ENCODE data around the gene CRACR2A.

GRCh38 chr12:3600039-3600720, 152.7 kb downstream of the CRACR2A start:
- TF ChIP-seq POLR2AphosphoS5 (IDR thresholded peaks at IDR 0.05) (peak; percentile 52), CTCF (IDR thresholded peaks at IDR 0.05; ENCODE audit: poor library complexity, severe bottlenecking) (no peak), EZH2 (IDR thresholded peaks at IDR 0.05; ENCODE audit: borderline replicate concordance, insufficient read depth, low read length, poor library complexity, severe bottlenecking) (no peak), MXI1 (conservative IDR thresholded peaks at IDR 0.05; ENCODE audit: poor library complexity, severe bottlenecking) (no peak), EP300 (conservative IDR thresholded peaks at IDR 0.05; ENCODE audit: poor library complexity, severe bottlenecking) (no peak), TAF1 (IDR thresholded peaks at IDR 0.05; ENCODE audit: low read depth) (no peak), SMC3 (conservative IDR thresholded peaks at IDR 0.05; ENCODE audit: poor library complexity) (no peak)
- TF ChIP-seq, protein P1, sequence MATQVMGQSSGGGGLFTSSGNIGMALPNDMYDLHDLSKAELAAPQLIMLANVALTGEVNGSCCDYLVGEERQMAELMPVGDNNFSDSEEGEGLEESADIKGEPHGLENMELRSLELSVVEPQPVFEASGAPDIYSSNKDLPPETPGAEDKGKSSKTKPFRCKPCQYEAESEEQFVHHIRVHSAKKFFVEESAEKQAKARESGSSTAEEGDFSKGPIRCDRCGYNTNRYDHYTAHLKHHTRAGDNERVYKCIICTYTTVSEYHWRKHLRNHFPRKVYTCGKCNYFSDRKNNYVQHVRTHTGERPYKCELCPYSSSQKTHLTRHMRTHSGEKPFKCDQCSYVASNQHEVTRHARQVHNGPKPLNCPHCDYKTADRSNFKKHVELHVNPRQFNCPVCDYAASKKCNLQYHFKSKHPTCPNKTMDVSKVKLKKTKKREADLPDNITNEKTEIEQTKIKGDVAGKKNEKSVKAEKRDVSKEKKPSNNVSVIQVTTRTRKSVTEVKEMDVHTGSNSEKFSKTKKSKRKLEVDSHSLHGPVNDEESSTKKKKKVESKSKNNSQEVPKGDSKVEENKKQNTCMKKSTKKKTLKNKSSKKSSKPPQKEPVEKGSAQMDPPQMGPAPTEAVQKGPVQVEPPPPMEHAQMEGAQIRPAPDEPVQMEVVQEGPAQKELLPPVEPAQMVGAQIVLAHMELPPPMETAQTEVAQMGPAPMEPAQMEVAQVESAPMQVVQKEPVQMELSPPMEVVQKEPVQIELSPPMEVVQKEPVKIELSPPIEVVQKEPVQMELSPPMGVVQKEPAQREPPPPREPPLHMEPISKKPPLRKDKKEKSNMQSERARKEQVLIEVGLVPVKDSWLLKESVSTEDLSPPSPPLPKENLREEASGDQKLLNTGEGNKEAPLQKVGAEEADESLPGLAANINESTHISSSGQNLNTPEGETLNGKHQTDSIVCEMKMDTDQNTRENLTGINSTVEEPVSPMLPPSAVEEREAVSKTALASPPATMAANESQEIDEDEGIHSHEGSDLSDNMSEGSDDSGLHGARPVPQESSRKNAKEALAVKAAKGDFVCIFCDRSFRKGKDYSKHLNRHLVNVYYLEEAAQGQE (IDR thresholded peaks at IDR 0.05; ENCODE audit: borderline replicate concordance), result peak; percentile 83

All from neural cell (in vitro differentiated cells).